H9 (cell line): Measurements from ENCODE around the gene CDCA3. TPM values are rescaled to one million over a fixed set of nuclear protein-coding genes. Genes with fewer than 3 reads are reported as not detected.

Experiments
- DNase-seq: peaks from one replicate; pipeline ENCODE4 v3.0.0-alpha.2; 2017
- H2AFZ ChIP-seq: one replicate; pipeline ENCODE4 v1.6.1; 2013; ENCODE audit warnings: mild to moderate bottlenecking, low read length, control low read depth, moderate library complexity
- H2AK5ac ChIP-seq: 2 replicates; pipeline ENCODE4 v1.6.1; 2013; ENCODE audit warnings: low read length, control low read depth, mixed read lengths; ENCODE audit not compliant: insufficient read length
- H2BK120ac ChIP-seq: one replicate; pipeline ENCODE4 v1.6.1; 2013; ENCODE audit warnings: low read depth, mild to moderate bottlenecking, low read length, control low read depth, inconsistent platforms; ENCODE audit not compliant: poor library complexity, severe bottlenecking
- H2BK12ac ChIP-seq: 2 replicates; pipeline ENCODE4 v1.6.1; 2013; ENCODE audit warnings: low read length, control low read depth, mixed read lengths, low read depth; ENCODE audit not compliant: insufficient read length
- H2BK15ac ChIP-seq: 2 replicates; pipeline ENCODE4 v1.6.1; 2013; ENCODE audit warnings: low read depth, low read length, control low read depth
- H2BK20ac ChIP-seq: one replicate; pipeline ENCODE4 v1.6.1; 2013; ENCODE audit warnings: low read depth, mild to moderate bottlenecking, low read length, control low read depth, inconsistent platforms; ENCODE audit not compliant: poor library complexity, severe bottlenecking
- H2BK5ac ChIP-seq: 2 replicates; pipeline ENCODE4 v1.6.1; 2013; ENCODE audit warnings: low read length, control low read depth, mixed read lengths; ENCODE audit not compliant: insufficient read length
- H3K14ac ChIP-seq: 2 replicates; pipeline ENCODE4 v1.6.1; 2013; ENCODE audit warnings: low read length, control low read depth; ENCODE audit not compliant: insufficient read depth
- H3K18ac ChIP-seq: 2 replicates; pipeline ENCODE4 v1.6.1; 2013; ENCODE audit warnings: low read depth, mild to moderate bottlenecking, mixed read lengths, low read length, control low read depth; ENCODE audit not compliant: insufficient read length
- H3K23ac ChIP-seq: 2 replicates; pipeline ENCODE4 v1.6.1; 2013; ENCODE audit warnings: low read length, control low read depth, mixed read lengths, low read depth; ENCODE audit not compliant: insufficient read length
- H3K23me2 ChIP-seq: 2 replicates; pipeline ENCODE4 v1.6.1; 2013; ENCODE audit warnings: low read depth, mild to moderate bottlenecking, mixed read lengths, low read length, control low read depth; ENCODE audit not compliant: insufficient read length, poor library complexity, severe bottlenecking
- H3K27ac ChIP-seq: 2 replicates; pipeline ENCODE4 v1.5.1; 2013; ENCODE audit warnings: low read length, control low read depth, mixed read lengths, low read depth; ENCODE audit not compliant: insufficient read length
- H3K27me3 ChIP-seq: 2 replicates; pipeline ENCODE4 v1.6.1; 2013; ENCODE audit warnings: low read length, control low read depth, inconsistent platforms; ENCODE audit not compliant: insufficient read depth
- H3K4ac ChIP-seq: 2 replicates; pipeline ENCODE4 v1.6.1; 2013; ENCODE audit warnings: low read depth, mild to moderate bottlenecking, control low read depth, inconsistent platforms, low read length, moderate library complexity
- H3K4me1 ChIP-seq: 2 replicates; pipeline ENCODE4 v1.6.1; 2013; ENCODE audit warnings: low read length, control low read depth, inconsistent platforms; ENCODE audit not compliant: insufficient read depth
- H3K4me2 ChIP-seq: 2 replicates; pipeline ENCODE4 v1.6.1; 2013; ENCODE audit warnings: low read length, control low read depth, mixed read lengths; ENCODE audit not compliant: insufficient read length, insufficient read depth
- H3K56ac ChIP-seq: 2 replicates; pipeline ENCODE4 v1.6.1; 2013; ENCODE audit warnings: low read depth, mild to moderate bottlenecking, mixed read lengths, low read length, control low read depth; ENCODE audit not compliant: insufficient read length
- H3K79me1 ChIP-seq: 2 replicates; pipeline ENCODE4 v1.6.1; 2013; ENCODE audit warnings: low read depth, mild to moderate bottlenecking, moderate library complexity, low read length, control low read depth, inconsistent platforms; ENCODE audit not compliant: insufficient read depth, poor library complexity, severe bottlenecking
- H3K79me2 ChIP-seq: 2 replicates; pipeline ENCODE4 v1.6.1; 2013; ENCODE audit warnings: low read length, control low read depth, inconsistent platforms; ENCODE audit not compliant: insufficient read depth
- H3K9ac ChIP-seq: 2 replicates; pipeline ENCODE4 v1.6.1; 2013; ENCODE audit warnings: low read length, control low read depth, mixed read lengths; ENCODE audit not compliant: insufficient read length; ENCODE audit errors: extremely low read depth
- H3K9me3 ChIP-seq: one replicate; pipeline ENCODE4 v1.6.1; 2013; ENCODE audit warnings: low read depth, low read length, inconsistent platforms; ENCODE audit not compliant: control insufficient read depth
- H3T11ph ChIP-seq: one replicate; pipeline ENCODE4 v1.6.1; 2013; ENCODE audit warnings: mild to moderate bottlenecking, low read length, control low read depth, inconsistent platforms
- H4K20me1 ChIP-seq: one replicate; pipeline ENCODE4 v1.6.1; 2013; ENCODE audit not compliant: control insufficient read depth, insufficient read length, insufficient read depth
- H4K5ac ChIP-seq: 2 replicates; pipeline ENCODE4 v1.6.1; 2013; ENCODE audit warnings: low read depth, mild to moderate bottlenecking, mixed read lengths, low read length, control low read depth; ENCODE audit not compliant: insufficient read length
- H4K8ac ChIP-seq: replicated peaks from 2 replicates; pipeline ENCODE4 v1.6.1; 2013; ENCODE audit warnings: low read length, control low read depth, mixed read lengths, low read depth; ENCODE audit not compliant: insufficient read length
- H4K91ac ChIP-seq: 2 replicates; pipeline ENCODE4 v1.6.1; 2013; ENCODE audit warnings: low read depth, mild to moderate bottlenecking, moderate library complexity, mixed read lengths, low read length, control low read depth; ENCODE audit not compliant: insufficient read length
- H3K27ac Mint-ChIP-seq, 3 experiments: 2 replicates in 2 of 3; 3 replicates in 1 of 3; pipeline ENCODE4 v1.8.0; 2020 to 2021; ENCODE audit warnings: mixed read lengths in 3 of 3, mild to moderate bottlenecking in 1 of 3, moderate library complexity in 1 of 3
- H3K27me3 Mint-ChIP-seq: 2 replicates; pipeline ENCODE4 v1.8.0; 2021; ENCODE audit warnings: low read depth, mild to moderate bottlenecking, moderate library complexity, mixed read lengths
- H3K36me3 Mint-ChIP-seq, 3 experiments: 2 replicates in 2 of 3; 3 replicates in 1 of 3; pipeline ENCODE4 v1.8.0; 2020 to 2021; ENCODE audit warnings: low read depth in 3 of 3, mixed read lengths in 3 of 3; ENCODE audit not compliant: insufficient read depth in 1 of 3
- H3K4me1 Mint-ChIP-seq, 2 experiments: 2 replicates each; pipeline ENCODE4 v1.8.0; 2020; ENCODE audit warnings: mixed read lengths in 2 of 2
- H3K4me3 Mint-ChIP-seq, 2 experiments: 2 replicates in 1 of 2; 3 replicates in 1 of 2; pipeline ENCODE4 v1.8.0; 2020 to 2021; ENCODE audit warnings: mild to moderate bottlenecking in 2 of 2, mixed read lengths in 2 of 2, moderate library complexity in 1 of 2
- H3K9me3 Mint-ChIP-seq, 2 experiments: 2 replicates in 1 of 2; 3 replicates in 1 of 2; pipeline ENCODE4 v1.8.0; 2020; ENCODE audit warnings: mild to moderate bottlenecking in 2 of 2, mixed read lengths in 2 of 2, moderate library complexity in 1 of 2
- WGBS: extraction: QIAGEN DNeasy Blood & Tissue Kit; methylation state at CpG from one replicate; pipeline ENCODE4 v1.1.7; 2013; ENCODE audit warnings: missing lambda C conversion rate, low lambda C conversion rate, mixed read lengths; ENCODE audit not compliant: insufficient read length; ENCODE audit errors: extremely low coverage; 5-methylcytosine and 5-hydroxymethylcytosine counted together
- total RNA-seq: library from RNA; stranded (reverse); gene quantifications from 2 replicates; pipeline ENCODE4 v1.2.1, GENCODE V29; 2021
- TF ChIP-seq, protein P1 (sequence below): fragments of 200-600 bp; sonication (generic); conservative IDR thresholded peaks from 3 replicates; pipeline ENCODE4 v1.8.0; 2021; ENCODE audit warnings: antibody characterized with exemption, mild to moderate bottlenecking

The CDCA3 gene
- total RNA-seq, 1 experiment from 2014 or later, result 45.1 TPM

DNA sequence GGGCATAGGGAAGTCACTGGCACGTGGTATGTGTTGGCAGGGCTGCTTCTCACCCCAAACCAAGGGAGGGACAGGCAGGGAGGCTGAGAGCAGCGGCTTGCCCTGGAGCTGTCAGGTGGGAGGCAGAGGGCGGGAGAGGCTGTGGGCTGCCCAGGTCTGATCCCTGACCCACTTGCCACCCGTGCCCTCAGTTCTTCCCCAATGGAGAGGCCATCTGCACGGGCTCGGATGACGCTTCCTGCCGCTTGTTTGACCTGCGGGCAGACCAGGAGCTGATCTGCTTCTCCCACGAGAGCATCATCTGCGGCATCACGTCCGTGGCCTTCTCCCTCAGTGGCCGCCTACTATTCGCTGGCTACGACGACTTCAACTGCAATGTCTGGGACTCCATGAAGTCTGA, 5.7 kb downstream of the CDCA3 start:
- H2AK5ac ChIP-seq, result no peak overlapping the region
- H4K5ac ChIP-seq, result no peak overlapping the region
- no peak overlapping the region for H3K4me2 ChIP-seq
- H2BK12ac ChIP-seq, result no peak overlapping the region
- H2BK120ac ChIP-seq, result no peak overlapping the region
- H3K4me1 ChIP-seq, result no peaks in the 10 kb centered on the region
- no peak overlapping the region for H2AFZ ChIP-seq
- H3K23me2 ChIP-seq, result peaks cover under 1% of the 10 kb centered on the region
- H3K4ac ChIP-seq, result no peak overlapping the region
- no peak overlapping the region for H3K18ac ChIP-seq
- no peak overlapping the region for H3K9ac ChIP-seq
- no peak overlapping the region for H3K4me3 Mint-ChIP-seq
- H2BK20ac ChIP-seq, result no peak overlapping the region
- TF ChIP-seq, protein P1, sequence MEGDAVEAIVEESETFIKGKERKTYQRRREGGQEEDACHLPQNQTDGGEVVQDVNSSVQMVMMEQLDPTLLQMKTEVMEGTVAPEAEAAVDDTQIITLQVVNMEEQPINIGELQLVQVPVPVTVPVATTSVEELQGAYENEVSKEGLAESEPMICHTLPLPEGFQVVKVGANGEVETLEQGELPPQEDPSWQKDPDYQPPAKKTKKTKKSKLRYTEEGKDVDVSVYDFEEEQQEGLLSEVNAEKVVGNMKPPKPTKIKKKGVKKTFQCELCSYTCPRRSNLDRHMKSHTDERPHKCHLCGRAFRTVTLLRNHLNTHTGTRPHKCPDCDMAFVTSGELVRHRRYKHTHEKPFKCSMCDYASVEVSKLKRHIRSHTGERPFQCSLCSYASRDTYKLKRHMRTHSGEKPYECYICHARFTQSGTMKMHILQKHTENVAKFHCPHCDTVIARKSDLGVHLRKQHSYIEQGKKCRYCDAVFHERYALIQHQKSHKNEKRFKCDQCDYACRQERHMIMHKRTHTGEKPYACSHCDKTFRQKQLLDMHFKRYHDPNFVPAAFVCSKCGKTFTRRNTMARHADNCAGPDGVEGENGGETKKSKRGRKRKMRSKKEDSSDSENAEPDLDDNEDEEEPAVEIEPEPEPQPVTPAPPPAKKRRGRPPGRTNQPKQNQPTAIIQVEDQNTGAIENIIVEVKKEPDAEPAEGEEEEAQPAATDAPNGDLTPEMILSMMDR, result no peak
- peaks cover 33 to 87% (median 78%) of the 10 kb centered on the region in 3 experiments for H3K36me3 Mint-ChIP-seq
- H4K91ac ChIP-seq, result no peak overlapping the region
- no peaks in the 10 kb centered on the region for H3K79me2 ChIP-seq
- no peaks in the 10 kb centered on the region for H3K9me3 Mint-ChIP-seq
- H3K27ac Mint-ChIP-seq, result no peak overlapping the region; a peak in 1 of 7 replicates
- no peak overlapping the region for H2BK5ac ChIP-seq
- H3T11ph ChIP-seq, result no peak overlapping the region
- no peak overlapping the region for H3K23ac ChIP-seq
- H3K27me3 ChIP-seq, result no peaks in the 10 kb centered on the region
- no peak for DNase-seq
- H2BK15ac ChIP-seq, result no peak overlapping the region
- no peak overlapping the region for H3K14ac ChIP-seq
- no peak overlapping the region for H3K56ac ChIP-seq
- no peaks in the 10 kb centered on the region for H3K9me3 ChIP-seq
- no peak overlapping the region for H4K8ac ChIP-seq
- H3K27ac ChIP-seq, result no peak overlapping the region
- no peaks in the 10 kb centered on the region for H4K20me1 ChIP-seq
- WGBS, result no CpG with 5 or more reads among the region's 17 CpGs
- peaks cover 8 to 15% of the 10 kb centered on the region in 2 experiments for H3K4me1 Mint-ChIP-seq
- H3K27me3 Mint-ChIP-seq, result no peaks in the 10 kb centered on the region
- no peaks in the 10 kb centered on the region for H3K79me1 ChIP-seq
